NB4 (cell line): ENCODE measurements around the gene CCDC40.

Experiments
- MYC ChIP-seq: IDR thresholded peaks from 2 replicates; pipeline ENCODE4 v1.6.1; 2011; ENCODE audit warnings: low read depth, low read length
- POLR2A ChIP-seq: IDR thresholded peaks from 2 replicates; pipeline ENCODE4 v1.6.1; 2011; ENCODE audit warnings: mild to moderate bottlenecking; ENCODE audit not compliant: insufficient read length; ENCODE audit errors: extremely low read depth
- TF ChIP-seq, protein P1 (sequence below): IDR thresholded peaks from one replicate; pipeline ENCODE4 v1.5.1; 2012; ENCODE audit warnings: low read depth, low read length
- TF ChIP-seq, protein P2 (sequence below): IDR thresholded peaks from 2 replicates; pipeline ENCODE4 v1.6.1; 2011; ENCODE audit warnings: low read depth, low read length

DNA sequence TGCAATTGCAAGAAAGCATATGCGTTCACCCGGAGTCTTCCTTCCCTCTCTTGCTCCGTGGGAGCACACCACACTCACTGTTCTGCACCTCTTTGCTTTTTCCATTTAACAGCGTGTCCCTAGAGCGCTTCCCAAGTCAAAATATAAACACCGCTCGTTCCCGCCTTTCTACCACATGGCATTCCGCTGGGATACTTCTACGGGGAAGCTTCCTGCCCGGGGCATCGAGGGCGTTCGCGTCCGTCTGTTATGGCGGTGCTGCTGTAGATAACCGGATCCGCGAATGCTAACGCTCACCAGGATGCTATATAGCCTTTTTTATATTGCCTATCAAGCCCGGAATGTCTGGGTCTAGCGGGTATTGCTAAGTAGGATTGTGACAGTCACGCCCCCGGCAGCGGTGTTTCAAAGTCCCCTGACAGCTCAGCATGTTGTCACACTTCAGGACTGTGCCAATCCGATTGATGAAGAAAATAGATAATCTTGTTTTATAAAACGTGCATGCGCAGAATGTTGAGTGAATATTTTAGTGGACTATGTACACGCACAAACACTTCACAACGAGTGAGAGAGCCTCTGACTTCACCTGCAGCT, 31.0 kb downstream of the CCDC40 start:
- TF ChIP-seq, protein P1, sequence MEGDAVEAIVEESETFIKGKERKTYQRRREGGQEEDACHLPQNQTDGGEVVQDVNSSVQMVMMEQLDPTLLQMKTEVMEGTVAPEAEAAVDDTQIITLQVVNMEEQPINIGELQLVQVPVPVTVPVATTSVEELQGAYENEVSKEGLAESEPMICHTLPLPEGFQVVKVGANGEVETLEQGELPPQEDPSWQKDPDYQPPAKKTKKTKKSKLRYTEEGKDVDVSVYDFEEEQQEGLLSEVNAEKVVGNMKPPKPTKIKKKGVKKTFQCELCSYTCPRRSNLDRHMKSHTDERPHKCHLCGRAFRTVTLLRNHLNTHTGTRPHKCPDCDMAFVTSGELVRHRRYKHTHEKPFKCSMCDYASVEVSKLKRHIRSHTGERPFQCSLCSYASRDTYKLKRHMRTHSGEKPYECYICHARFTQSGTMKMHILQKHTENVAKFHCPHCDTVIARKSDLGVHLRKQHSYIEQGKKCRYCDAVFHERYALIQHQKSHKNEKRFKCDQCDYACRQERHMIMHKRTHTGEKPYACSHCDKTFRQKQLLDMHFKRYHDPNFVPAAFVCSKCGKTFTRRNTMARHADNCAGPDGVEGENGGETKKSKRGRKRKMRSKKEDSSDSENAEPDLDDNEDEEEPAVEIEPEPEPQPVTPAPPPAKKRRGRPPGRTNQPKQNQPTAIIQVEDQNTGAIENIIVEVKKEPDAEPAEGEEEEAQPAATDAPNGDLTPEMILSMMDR = no peak
- TF ChIP-seq POLR2A = no peak
- no peak for TF ChIP-seq MYC
- TF ChIP-seq, protein P2, sequence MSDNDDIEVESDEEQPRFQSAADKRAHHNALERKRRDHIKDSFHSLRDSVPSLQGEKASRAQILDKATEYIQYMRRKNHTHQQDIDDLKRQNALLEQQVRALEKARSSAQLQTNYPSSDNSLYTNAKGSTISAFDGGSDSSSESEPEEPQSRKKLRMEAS = no peak
